Astrocyte of the spinal cord (primary cell): ENCODE results near the gene SYNPO2L.
"Not testable (repeated sequence)": the region's sequence is repeated elsewhere in the genome, so short reads cannot be mapped to it uniquely, and the experiment has no call there.

ENCODE experiments used
- DNase-seq: peaks from one replicate; pipeline ENCODE4 v3.0.0; 2011; ENCODE audit warnings: low read depth, low spot score
- H3K4me3 ChIP-seq: 2 replicates; pipeline ENCODE4 v1.5.1; 2011; ENCODE audit warnings: low read depth, mild to moderate bottlenecking, low read length, moderate library complexity
- in situ Hi-C: cut with HindIII; loops from 2 replicates; pipeline ENCODE4 v1.10.0; 2017; ENCODE audit warnings: low sequenced_read_pairs
- TF ChIP-seq, protein P1 (sequence below): IDR thresholded peaks from 2 replicates; pipeline ENCODE4 v1.5.1; 2012; ENCODE audit warnings: low read depth, mild to moderate bottlenecking, low read length, inconsistent platforms

The SYNPO2L gene, protein sequence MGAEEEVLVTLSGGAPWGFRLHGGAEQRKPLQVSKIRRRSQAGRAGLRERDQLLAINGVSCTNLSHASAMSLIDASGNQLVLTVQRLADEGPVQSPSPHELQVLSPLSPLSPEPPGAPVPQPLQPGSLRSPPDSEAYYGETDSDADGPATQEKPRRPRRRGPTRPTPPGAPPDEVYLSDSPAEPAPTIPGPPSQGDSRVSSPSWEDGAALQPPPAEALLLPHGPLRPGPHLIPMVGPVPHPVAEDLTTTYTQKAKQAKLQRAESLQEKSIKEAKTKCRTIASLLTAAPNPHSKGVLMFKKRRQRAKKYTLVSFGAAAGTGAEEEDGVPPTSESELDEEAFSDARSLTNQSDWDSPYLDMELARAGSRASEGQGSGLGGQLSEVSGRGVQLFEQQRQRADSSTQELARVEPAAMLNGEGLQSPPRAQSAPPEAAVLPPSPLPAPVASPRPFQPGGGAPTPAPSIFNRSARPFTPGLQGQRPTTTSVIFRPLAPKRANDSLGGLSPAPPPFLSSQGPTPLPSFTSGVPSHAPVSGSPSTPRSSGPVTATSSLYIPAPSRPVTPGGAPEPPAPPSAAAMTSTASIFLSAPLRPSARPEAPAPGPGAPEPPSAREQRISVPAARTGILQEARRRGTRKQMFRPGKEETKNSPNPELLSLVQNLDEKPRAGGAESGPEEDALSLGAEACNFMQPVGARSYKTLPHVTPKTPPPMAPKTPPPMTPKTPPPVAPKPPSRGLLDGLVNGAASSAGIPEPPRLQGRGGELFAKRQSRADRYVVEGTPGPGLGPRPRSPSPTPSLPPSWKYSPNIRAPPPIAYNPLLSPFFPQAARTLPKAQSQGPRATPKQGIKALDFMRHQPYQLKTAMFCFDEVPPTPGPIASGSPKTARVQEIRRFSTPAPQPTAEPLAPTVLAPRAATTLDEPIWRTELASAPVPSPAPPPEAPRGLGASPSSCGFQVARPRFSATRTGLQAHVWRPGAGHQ

DNA sequence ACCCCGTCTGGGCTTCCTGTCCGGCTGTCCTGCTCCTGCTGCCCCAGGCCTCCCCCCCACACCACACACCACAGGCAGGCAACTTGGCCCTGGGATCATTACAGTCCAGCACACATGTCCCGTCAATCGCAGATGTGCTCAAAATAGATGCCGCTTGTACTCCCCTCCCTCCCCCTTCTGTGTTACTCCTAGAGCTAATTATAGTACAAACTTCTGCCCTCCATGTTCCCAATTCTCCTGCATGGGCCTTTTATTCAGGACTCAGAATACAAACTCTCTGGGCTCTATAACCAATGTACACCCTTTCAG, at the start of gene SYNPO2L:
SYNPO2L (minus strand) TSS at position 40 of the 309 bp plus-strand sequence. CDS start 107 bp downstream, outside the sequence.
- no peak for DNase-seq
- no peak within 1 kb of the TSS for H3K4me3 ChIP-seq
- in situ Hi-C loops: no loop called here
- TF ChIP-seq, protein P1, sequence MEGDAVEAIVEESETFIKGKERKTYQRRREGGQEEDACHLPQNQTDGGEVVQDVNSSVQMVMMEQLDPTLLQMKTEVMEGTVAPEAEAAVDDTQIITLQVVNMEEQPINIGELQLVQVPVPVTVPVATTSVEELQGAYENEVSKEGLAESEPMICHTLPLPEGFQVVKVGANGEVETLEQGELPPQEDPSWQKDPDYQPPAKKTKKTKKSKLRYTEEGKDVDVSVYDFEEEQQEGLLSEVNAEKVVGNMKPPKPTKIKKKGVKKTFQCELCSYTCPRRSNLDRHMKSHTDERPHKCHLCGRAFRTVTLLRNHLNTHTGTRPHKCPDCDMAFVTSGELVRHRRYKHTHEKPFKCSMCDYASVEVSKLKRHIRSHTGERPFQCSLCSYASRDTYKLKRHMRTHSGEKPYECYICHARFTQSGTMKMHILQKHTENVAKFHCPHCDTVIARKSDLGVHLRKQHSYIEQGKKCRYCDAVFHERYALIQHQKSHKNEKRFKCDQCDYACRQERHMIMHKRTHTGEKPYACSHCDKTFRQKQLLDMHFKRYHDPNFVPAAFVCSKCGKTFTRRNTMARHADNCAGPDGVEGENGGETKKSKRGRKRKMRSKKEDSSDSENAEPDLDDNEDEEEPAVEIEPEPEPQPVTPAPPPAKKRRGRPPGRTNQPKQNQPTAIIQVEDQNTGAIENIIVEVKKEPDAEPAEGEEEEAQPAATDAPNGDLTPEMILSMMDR: no peak

DNA sequence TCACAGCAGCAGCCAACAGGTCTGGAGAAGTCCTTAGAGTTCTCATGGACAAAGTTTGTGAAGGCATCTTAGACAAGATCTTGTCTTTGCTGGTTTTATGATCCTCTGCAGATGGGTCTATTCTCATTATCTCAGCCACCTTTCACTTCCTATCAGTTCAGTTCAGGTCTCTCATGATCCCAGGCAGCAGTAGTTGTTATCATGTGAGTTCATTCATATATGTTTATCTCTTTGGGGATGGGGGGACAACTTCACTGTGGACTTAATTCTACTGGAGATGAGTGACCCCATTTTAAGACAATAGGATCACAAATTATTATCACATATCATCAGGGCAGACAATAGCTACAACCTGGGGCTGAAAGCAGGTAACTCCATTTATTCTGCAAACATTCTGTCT, 48.1 kb upstream of the SYNPO2L start:
- in situ Hi-C loops, DNase-seq, H3K4me3 ChIP-seq: not testable (repeated sequence)

DNA sequence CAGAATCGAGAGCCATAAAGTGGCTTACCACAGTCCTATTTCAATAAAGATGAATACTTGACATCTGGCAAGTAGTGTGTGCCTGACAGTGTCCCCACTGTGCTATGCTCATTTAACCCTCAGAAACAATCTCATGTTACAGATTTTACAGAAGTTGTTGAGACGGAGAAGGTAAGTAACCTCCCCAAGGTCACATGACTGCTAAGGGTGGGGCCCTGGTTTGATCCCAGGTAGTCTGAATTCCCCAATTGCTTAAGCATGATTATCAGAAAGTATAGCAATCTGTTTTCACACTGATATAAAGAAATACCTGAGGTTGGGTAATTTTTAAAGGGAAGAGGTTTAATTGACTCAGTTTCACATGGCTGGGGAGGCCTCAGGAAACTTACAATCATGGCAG, 43.0 kb upstream of the SYNPO2L start:
- DNase-seq, in situ Hi-C loops, H3K4me3 ChIP-seq: not testable (repeated sequence)

DNA sequence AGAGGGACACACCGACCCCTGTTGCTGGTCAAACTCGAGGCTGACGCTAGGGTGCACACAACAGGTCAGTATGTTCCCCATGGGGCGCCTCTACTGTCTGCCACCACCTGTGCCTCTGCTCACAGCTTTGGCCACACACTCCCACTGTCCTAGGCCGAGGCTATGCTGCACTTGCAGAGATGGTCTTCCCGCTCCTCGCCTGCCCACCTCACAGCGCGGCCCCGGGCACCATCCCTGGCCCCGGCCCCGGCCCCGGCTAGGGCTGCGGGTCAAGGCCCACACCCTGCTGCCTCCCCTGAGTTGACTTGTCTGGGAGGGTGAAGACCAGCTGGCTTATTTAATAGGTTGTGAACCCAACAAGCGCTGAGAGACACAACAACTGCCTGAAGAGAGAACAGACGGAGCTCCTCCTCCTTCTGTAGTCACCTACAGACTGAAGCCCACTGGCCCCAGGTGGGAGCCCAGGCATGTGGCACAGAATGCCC, 41.9 kb upstream of the SYNPO2L start, which contains the start of gene AGAP5:
AGAP5 (minus strand) TSS at position 435 of the 485 bp plus-strand sequence; CDS start at position 81, 354 bp downstream.
- H3K4me3 ChIP-seq, DNase-seq, in situ Hi-C loops: not testable (repeated sequence)

DNA sequence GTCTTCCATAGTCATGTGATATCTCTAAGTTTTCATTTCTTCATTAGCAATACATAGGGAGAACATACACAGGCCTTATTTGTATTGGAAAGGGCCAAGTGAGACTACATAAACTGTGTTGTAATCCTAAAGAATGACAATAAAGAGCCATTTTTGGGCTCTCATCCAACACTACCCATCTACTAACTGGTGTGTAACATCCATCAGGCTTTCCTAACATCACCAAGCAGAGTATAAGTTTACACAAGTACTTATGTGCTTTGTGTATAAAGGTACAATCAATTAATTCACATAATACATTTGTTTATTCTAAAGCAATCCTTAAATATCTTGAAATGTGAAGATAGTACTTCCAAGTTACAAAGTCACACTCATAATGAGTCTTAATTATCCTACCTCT, 39.5 kb upstream of the SYNPO2L start:
- in situ Hi-C loops, DNase-seq, H3K4me3 ChIP-seq: not testable (repeated sequence)

DNA sequence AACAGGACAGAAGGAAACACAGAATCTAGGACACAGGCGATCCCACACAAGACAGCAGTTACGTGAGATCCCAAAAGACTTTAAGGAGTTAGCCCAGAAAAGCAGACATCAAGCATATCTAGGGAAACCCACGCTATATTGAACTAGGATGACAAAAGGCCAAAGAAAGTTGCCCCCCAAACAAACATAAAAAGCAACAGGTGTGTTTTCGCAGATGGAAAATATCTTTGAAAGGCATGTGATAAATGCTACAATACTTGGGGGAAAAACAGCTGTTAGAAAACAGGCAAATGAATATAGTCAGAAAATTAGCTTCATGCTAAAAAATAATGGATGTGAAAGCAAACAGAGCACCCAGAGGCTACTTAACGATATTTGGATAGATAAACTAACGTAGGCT, 34.9 kb upstream of the SYNPO2L start:
- H3K4me3 ChIP-seq, in situ Hi-C loops, DNase-seq: not testable (repeated sequence)

DNA sequence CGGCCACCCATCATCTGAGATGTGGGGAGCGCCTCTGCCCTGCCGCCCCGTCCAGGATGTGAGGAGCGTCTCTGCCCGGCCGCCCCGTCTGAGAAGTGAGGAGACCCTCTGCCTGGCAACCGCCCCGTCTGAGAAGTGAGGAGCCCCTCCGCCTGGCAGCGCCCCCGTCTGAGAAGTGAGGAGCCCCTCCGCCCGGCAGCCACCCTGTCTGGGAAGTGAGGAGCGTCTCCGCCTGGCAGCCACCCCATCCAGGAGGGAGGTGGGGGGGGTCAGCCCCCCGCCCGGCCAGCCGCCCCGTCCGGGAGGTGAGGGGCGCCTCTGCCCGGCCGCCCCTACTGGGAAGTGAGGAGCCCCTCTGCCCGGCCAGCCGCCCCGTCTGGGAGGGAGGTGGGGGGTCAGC, 33.8 kb upstream of the SYNPO2L start:
- in situ Hi-C loops, DNase-seq, H3K4me3 ChIP-seq: not testable (repeated sequence)

DNA sequence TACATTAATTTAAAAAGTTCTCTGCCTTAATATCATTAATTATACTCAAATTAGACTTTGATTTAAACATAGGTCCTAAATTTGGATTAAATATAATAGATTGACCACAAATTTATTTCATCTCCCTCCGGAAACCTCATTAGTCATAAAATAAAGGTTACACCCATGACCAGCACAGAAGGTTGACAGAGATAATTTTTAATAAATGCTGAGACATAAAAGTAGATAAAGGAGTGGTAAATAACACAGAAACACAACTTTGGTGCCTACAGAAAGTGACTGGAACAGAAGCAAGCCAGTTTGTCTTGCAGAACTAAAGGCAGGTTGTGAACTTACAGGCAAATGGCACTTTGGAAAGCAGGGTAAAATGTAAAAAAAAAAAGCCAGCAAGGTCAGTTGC, 31.8 kb upstream of the SYNPO2L start:
- in situ Hi-C loops, H3K4me3 ChIP-seq, DNase-seq: not testable (repeated sequence)

DNA sequence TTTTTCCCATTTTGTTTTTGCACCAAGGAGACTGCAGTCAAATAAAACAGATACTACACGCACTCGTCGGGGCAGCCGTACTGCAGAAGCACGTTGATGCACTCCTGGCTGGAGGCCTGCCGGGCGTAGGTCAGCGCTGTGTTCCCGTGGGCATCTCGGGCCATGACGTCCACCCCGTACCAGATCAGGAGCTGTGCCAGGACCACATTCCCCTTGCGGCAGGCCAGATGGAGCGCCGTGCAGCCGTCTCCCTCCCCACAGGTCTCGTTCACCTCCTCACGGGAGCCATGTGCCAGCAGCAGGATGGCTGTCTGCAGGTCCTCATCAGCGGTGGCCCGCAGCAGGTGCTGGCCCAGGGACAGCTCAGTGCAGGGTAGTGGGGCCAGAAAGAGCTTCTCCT, 18.7 kb upstream of the SYNPO2L start:
- in situ Hi-C loops, DNase-seq, H3K4me3 ChIP-seq: not testable (repeated sequence)

DNA sequence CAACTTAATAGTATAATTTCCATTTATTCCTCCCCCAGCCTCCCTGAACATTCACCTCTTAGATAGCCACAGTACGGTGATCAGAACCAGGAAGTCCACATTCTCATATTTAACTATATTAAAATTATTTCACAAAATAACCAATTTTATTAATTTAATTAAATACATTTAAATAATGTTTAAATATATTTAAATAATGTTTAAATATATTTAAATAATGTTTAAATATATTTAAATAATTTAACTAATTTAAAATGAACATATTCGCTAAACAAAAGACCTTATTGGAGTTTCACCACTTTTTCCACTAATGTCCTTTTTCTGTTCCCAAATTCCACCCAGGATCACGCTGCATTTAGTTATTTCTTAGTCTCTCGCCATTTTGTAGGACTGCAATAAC, 12.5 kb upstream of the SYNPO2L start:
- DNase-seq: not testable (repeated sequence)

DNA sequence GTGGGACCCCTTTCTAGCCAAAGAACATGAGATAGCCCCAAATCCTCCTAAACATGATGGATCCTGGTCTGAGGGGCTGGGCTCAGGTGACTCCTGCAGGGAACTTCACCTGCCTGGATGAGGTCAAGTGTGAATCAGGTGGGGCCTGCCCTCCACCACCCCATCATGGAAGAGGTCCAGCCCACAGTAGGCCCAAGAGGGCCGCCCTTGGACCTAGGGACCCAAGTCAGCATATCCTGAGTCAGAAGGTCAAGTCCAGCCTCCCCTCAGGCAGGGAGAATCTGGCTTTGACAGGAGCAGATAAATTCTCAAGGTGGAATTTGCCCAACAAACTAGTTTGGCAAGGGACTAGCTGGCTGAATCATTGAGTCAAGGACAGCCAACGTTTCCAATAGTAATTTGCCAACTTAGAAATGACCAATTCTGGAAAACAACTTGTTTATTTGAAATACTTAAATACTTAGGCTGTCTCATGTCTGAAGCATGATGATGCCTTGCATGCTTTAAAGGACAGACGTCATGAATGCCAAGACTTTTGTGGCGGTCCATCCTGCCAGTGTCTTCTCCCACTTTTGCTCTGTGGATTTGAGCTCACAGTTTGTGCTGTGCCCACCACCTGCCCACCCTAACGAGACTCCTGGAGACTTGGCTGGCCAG, 10.5 kb upstream of the SYNPO2L start:
- in situ Hi-C loops, H3K4me3 ChIP-seq, DNase-seq: not testable (repeated sequence)

More for the DNA sequence above, 12.5 kb upstream of the SYNPO2L start:
- H3K4me3 ChIP-seq, in situ Hi-C loops: not testable (repeated sequence)

DNA sequence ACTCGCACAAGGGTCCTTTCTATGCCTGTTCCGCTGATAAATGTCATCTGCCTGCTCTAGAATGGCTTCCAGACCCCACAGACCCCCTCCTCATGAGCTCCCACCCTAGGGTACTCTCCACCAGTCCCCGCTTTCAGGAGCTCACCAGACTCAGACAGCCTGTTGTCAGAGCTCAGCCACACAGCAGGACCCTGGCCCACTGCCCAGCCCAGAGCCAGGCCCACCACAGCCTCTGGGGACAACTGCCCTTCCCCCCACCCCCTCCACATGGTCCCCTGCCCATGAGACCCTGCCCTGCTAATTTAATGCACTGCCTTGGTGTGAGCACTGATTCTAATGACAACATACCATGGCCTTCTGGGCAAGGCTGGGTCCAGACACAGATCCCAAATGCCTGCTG, 9.8 kb upstream of the SYNPO2L start:
- H3K4me3 ChIP-seq, in situ Hi-C loops, DNase-seq: not testable (repeated sequence)

DNA sequence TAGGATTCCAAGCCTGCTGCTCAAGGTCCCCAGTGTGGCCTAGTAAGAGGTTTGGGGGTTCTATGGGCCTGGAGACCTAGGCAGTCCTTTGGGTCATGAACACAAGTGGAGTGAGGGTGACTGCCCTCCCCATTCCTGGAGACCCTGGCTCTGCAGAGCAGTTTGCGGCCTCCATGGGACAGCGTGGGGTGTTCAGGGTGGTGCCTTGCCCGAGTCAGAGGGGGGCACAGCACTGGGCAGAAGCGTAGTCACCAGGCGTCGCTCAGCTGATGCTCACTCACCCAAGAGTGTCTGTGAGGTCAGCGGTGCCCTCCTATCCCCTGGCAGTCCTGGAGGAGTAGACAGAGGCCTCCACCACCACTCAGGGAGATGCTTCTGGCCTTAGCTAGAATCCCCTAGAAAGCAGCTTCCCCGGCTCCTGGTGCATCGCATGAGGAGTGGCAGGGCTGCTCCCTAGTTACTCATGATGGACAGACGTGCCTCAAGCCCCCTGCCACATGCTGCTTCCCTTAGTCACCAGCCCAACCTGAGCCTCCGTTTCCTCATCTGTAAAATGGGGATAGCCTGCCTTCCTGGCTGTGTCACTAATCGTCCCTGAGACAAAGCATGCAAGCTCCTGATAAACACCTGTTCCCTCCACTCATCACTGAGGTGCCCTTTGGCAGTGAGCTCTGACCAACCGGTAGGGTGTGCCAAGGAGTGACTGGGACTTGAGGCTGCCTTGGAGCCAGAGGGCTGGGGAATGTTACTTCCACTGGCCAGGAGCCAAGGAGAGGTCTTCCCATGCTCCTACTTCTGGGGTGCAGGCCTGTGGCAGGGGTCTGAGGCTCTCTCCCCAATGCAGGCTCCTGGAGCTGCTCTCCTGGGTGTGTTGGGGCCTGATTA, 8.6 kb upstream of the SYNPO2L start:
- in situ Hi-C loops: not testable (repeated sequence)

DNA sequence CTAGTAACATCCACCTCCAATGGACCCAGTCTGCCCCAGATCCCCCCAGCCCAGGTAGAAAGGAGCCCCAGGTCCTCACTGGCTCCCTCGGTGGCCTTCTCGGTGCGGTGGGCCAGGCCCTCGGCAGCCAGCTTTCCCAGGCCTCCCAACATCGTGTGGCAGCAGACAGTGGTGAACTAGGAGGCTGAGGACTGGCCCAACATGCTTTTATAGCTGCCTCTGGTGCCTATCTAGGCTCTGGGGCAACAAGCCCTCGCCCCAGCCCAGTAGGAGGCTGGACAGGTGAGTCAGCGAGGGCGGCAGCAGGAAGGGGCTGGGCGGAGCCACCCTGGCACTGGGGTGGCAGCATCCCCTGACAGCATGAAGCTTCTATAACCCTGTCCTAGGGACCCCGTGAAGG, 7.8 kb upstream of the SYNPO2L start:
- H3K4me3 ChIP-seq, in situ Hi-C loops, DNase-seq: not testable (repeated sequence)

More for the DNA sequence above, 8.6 kb upstream of the SYNPO2L start:
- not testable (repeated sequence) for H3K4me3 ChIP-seq, DNase-seq

DNA sequence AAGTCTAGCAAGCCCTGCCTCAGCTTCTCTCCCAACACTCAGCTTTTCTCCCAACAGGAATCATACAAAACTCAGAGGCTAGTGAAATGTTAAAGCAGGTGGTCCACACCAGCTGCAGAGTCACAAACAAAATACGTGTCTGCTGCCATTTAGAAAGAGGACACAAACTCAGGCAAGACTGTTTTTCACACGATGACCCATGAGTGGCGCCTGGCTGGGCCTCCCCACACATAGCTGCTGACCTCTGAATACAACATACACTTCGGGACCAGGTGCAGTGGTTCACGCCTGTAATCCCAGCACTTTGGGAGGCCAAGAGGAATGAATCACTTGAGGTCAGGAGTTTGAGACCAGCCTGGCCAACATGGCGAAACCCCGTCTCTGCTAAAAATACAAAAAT, 6.9 kb upstream of the SYNPO2L start:
- DNase-seq, H3K4me3 ChIP-seq, in situ Hi-C loops: not testable (repeated sequence)
